ENCODE results near the gene ADAMTS15.

Gene ADAMTS15

DNA sequence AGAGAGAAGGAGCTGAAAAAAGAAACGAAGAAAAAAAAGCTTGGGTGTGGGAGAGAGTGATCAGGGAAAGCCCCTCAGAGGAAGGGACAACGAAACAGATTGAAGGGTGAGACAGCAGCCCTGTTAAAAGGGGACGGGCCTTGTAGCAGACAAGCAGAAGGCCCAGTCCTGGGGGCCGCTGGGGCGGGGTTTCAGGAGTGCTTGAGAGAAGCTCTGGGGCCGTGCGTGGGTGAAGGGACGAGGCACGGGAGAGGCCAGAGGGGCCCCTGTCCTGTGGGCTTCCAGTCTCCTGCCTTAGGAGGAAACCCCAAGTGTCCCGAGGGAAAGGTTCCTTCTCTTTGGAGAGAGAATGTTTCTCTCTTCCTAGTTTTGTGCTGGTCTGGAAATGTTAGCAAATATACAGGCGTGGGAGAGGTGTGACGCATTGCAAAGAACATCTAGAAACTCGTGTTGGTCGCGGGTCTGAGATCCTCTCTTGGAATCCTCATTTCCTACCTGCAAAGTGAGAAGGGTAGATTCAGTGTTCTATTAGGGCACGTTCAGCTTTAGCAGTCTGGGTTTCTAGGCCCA is 28.6 kb downstream of the ADAMTS15 start:
- DNase-seq (ENCODE audit: low read depth in 2 of 2) = no peak

DNA sequence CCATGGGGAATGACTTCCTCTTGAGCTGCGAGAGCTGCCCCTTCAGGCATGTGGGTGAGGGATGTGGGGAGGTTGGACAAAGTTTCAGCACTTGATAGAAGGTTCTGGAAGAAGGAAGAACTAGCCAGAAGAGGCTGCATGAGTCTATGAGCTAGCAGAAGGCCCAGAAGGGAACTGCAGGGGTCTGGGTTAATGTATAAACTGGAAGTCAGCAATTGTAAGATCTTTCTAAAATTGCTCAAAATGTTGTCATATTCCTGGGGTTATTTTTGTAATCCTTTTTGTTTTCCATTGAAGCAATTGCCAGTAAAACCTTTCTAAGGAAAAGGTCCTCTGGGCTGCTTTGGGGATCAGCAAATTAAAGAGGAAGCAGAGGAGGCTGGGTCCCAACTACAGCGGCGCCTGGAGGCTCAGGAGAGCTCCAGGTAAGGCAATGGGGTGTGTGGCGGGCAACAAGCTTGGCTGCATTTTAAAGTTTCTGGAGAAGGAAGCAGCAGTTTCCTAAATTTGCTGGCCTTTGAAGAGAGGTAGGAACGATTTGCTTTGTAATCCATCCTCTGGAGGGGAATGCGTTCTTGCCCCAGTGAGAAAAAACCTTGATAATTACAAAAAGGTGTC is 29.2 kb downstream of the ADAMTS15 start:
- DNase-seq (ENCODE audit: low read depth in 2 of 2) = no peak

DNA sequence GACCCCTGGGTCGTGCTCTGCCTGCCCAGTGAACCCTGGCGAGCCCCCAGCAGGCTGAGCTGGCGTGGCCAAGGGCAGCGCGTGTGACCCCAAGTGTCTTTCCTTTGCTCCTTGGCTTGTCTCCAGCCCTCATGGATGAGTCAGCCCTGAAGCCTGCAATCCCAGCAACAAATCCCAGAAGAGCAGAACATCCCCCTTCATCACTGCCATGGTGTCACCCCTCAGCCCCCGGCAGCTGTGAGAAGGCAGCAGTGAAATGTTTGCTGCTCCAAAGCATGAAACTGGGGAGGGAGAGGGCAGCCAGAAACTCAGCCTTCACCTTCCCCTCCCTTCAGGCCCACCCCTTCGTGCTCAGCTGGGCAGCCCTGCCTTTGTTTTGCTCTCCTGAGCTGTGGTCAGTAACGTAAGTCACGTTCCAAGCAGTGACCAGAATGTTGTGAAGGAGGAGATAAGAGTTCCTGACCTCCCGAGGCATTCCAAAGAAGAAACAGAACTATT is 29.8 kb downstream of the ADAMTS15 start:
- DNase-seq (ENCODE audit: low read depth in 2 of 2) = peak; percentile 70 to 73

DNA sequence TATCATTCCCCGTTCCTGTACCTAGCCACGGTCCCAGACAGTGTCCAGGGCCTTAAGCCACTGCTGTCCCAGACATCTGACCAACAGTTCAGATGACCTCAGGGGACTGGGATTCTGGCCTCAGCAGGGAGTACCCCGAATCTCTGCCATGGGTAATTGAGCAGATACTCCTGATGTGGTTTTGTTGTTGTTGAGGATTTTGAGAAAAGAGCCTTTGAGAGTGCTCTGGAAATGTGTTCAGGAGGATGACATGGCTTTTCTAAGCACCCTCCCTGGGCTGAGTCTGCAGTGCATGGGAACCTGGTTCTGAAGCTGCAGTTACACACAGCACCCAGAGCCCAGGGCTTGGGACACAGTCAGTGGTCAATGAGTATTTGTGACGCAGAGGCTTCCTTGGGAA is 30.4 kb downstream of the ADAMTS15 start:
- no peak for DNase-seq (ENCODE audit: low read depth in 2 of 2)

DNA sequence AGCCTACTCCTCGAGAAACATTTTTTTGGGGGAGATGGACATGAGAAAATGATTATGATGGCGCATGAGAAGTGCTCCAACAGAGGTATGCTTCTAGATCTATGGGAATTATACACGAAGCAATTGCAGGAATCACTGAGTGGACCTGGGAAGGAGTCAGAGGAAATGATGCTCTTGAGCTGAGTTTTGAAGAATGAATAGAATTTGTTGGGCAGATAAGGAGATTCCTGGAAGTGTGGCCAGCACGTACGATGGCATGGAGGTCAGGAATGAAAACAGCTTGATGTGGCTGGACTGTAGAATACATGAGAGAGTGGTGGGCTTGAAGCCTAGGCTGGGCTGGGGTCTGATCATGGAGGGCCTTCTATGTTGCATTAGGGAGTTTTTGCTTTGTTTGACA is 31.7 kb downstream of the ADAMTS15 start:
- no peak for DNase-seq (ENCODE audit: low read depth in 2 of 2)

DNA sequence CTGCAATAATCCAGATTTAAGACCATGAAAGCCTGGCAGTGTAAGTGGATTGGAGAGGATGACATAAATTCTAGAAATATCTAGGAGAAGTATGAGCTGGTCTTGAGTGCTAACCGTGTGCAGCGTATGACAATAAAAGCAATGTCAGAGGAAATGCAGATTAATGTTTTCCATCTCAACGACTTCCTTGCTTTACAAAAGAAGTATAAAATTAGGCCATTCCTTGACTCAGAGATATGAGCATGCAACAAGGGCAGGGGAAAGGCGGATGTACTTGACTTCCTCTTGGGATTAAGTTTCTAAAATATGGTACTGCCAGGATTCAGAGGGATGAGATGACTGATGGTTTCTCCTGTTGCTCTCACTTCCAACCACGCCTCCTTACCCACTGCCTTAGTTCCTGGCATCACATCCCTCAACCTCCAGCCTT is 32.3 kb downstream of the ADAMTS15 start:
- no peak for DNase-seq (ENCODE audit: low read depth in 2 of 2)

DNA sequence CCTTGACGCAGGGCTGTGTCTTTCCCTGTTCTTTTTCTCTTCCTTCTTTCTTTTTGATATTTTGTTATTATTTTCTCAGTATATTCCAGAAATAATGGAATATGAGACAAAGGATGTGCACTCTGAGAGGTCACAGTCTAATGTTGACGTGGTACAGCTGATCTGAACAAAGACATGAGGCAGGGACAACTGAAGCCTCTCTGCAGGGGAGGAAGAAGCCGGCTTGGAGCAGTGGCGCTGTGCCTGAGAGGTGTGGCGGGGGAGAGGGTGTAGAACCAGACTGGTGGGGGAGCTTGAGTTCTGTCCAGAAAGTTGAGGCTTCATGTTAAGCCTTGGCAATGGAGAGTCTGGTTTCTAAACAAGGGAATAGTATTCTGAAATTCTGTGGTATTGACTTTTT is 34.7 kb downstream of the ADAMTS15 start:
- no peak for DNase-seq (ENCODE audit: low read depth in 2 of 2)

DNA sequence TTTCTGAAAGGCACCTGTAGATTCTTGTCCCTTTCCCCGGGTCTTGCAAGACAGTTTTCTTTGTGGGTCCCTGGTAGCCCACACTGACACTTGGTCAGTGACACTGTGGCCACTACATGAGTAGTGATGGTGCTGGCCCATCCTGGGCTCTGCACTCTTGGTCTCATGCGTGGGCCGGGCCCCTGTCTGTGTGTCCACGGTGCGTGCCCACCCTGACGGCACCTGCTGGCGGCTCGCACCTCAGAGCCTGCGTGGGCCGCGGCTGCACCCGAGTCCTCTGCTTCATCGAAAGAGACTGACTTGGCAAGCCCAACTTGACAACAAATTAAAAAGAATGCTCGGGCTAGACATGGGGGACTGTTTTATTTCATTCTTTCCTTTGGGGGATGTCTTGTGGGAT is 37.5 kb downstream of the ADAMTS15 start:
- no peak for DNase-seq (ENCODE audit: low read depth in 2 of 2)

DNA sequence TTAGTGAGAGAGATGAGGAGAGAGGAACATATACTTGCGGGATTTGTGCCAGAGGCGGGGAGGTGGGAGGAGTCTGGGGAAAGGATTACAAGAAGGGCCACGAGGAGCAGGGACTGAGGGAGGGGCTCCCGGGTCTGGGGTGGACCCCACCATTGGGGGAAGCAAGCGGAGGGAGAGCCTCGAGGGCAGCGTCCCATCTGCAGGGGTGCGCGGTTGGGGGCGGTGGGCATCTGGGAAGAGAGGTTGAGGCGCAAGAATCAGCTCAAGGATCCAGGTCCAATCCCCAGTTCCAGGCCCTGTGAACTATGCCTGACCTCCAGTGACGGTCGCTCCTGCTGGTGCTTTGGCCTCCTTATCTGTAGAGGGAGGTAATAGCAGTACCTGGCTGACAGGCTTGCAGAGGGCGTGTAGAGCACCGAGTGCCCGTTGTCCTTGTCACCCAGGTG is 38.0 kb downstream of the ADAMTS15 start:
- DNase-seq (ENCODE audit: low read depth in 2 of 2) = no peak

DNA sequence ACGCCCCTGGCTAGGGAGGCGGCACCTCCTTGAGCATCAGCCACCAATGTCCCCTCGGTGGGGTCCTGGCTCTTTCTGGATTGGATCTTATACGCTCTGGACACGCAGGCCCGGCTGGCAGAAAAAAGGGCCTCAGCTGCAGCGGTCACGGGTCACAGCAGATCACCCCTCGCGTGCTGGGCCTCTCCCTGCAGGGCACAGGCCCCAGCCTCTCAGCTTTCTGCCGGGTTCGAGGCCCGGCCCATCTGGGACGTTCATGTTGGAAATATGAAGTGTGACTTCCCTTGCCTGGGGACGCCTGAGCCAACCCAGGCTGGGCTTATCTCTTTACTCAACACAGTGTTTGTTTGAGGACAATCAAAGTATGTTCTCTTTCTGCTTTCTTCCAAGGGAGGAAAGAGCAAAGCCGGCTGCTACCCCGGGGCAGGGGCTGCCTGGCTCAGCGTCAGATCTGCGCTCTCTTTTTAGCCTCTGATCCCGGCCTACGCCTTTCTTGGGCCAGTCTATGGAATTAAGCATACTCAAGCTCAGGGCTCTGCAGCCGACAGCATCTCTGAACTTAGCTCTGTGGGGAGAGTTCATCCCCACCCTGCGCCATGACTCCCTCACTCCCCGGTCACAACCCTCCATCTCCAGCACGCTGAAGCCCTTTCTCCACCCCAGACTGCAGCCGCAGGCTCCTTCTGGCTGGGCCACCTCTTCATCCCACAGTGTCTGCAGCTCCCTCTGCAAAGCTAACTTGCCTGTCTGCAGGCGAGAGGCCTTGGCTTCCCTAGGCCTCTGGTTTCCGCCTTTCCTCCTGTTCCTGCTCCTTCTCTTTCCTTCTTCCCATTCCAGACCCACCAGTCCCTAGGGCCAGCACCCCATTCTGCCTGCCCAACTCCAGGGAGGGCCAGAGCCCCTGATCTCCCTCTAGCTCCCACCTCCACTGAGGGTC is 38.8 kb downstream of the ADAMTS15 start:
- DNase-seq (ENCODE audit: low read depth in 2 of 2) = no peak

DNA sequence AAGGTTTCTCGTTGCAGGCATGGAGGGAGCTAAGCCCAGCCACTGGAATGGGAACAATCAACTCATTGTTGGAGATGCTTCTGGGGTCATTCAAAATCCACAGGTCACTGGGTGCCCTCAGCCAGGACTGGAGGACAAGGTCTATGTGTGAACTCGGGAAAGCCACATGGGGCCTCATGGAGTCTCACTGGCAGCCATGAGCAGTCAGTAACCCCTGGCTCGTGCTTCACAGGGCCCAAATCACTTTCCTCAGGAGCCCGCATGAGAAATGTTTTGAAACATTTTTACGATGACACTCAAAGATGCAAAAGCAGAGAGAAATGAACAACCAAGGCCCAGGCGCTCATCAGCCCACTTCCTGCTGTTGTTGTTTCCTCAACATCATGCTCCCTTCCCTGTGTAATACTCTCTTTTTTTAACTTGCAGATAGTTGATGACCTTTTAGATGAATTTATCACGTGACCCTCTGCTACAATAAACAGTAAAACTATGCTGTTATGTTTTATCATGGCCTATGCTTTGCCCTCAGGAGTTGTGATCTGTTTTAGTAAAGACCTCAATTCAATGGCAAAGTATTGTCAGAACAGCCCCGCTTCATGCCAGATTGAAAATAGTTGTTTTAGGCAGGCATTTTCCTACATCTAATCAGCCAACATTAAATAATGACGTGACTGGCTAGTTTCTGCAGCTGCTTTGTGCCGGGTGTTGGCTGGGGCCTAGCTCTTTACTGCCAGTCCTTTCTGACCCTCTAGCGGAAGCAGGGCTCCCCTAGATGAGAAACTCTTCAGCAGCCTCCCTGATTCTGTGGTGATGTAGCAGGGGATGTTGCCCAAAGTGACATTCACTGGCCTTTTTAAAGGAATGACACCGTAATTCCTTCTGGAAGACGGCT is 39.7 kb downstream of the ADAMTS15 start:
- no peak for DNase-seq (ENCODE audit: low read depth in 2 of 2)

DNA sequence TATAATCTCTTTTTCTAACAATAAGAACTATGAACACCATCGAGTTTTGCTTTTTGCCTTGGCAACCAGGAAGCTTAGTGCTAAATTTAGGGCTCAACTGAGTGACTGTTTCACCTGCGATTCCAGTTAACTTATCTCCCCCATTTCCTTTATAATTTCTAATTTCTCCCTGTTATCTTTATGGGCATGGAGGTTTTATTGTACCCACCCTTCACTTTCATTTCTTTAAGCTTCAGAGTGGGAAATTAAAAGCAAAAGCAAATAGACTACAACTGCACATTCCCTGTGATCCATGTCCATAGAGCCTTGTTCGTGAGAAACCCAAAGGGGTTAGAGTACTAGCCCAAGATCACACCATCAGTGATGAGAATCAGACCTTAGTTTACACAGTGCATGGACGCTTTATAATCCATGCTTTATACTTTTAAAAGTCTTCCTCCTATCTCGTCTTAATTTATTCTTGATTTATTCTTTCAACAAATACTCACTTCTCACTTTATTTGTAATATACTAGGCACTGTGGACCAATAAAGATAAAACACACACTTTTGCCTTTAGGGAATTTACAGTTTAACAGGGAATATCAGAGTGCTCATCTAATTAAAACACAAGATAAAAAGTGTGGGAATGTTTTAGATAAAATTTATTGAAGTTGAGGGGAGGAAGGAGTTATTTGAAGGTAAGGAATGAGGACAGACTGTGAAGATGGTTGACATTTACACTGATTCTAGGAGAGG is 40.6 kb downstream of the ADAMTS15 start:
- DNase-seq (ENCODE audit: low read depth in 2 of 2) = no peak

DNA sequence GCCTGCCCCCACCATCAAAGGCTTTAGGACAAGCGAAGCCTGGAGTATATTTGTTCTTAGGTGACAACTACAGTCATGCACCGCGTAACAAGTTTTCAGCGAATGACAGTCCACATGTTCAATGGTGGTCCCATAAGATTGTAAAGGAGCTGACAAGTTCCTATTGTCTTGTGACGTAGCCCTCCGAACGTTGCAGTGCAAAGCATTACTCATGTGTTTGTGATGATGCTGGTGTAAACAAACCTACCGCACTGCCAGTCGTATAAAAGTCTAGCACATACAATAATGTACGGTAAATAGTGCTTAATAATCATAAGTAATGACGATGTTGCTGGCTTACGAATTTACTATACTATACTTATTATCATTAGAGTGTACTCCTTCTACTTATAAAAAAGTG is 41.3 kb downstream of the ADAMTS15 start:
- no peak for DNase-seq (ENCODE audit: low read depth in 2 of 2)

DNA sequence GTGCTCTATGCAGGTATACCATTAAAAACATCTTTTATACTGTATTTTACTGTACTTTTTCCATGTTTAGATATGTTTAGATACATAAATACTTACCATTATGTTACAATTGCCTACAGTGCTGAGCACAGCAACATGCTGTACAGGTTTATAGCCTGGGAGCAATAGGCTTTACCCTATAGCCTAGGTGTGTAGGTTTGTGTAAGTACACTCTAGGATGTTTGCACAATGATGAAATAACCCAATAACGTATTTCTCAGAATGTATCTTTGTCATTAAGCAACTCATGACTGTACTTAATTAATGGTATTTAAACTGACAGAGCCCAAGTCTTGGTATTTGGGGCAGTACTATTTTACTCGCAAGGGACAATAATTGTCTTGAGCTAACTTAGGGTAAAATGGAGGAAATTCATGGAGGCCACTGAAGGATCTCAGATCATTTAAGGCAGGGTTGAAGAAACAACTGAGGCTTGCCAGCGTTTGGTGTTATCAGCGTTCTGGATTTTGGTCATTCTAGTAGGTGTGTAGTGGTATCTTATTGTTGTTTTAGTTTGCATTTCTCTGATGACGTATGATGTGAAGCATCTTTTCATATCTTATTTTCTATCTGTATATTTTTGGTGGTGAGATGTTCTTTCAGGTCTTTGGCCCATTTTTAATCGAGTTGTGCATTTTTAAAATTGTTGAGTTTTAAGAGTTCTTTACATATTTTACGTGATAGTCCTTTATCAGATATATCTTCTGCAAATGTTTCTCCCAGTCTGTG is 42.4 kb downstream of the ADAMTS15 start:
- no peak for DNase-seq (ENCODE audit: low read depth in 2 of 2)

DNA sequence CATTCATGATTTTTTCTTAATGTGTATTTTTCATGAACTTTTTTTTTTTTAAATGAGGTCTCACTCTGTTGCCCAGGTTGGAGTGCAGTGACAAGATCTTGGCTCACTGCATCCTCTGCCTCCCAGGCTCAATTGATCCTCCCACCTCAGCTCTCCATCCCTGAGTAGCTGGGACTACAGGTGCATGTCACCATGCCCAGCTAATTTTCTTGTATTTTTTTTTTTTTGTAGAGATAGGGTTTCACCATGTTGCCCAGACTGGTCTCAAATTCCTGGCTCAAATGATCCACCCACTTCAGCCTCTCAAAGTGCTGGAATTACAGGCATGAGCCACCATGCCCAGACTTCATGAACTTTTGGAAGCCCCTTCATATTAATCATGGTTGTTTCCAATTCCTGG is 49.7 kb downstream of the ADAMTS15 start:
- DNase-seq (ENCODE audit: low read depth in 2 of 2) = no peak

DNA sequence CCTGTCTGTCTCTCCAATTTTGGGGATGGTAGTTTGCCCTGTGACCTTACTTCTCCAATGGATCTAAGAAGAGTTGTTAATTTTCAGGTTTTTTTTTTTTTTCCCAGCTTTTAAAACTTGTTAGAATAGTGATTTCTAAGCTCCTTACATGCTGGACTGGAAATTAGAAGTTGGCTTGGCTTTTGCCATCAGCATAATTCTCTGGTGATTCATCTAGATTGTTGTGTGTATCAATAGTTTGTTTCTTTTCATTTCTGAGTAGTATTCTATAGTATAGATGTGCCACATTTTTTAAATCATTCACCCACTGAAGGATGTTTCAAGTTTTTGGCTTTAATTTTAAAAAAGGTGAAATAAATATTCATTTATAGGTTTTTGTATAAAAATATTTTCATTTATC is 51.4 kb downstream of the ADAMTS15 start:
- DNase-seq (ENCODE audit: low read depth in 2 of 2) = no peak

DNA sequence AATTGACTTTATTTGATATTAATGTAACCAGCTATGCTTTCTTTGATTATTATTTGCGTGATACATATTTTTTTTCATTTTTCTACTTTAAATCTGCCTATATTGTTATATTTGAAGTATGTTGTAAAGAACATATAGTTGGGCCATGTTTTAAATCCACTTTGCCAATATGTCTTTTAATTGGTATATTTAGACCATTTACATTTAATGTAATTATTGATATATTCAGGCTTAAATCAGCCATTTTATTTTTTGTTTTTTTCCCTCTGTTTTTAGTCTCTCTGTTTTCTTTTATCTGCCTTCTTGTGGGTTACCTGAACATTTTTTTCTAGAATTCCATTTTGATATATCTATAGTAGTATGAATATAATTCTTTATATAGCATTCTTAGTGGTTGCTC is 55.9 kb downstream of the ADAMTS15 start:
- no peak for DNase-seq (ENCODE audit: low read depth in 2 of 2)

DNA sequence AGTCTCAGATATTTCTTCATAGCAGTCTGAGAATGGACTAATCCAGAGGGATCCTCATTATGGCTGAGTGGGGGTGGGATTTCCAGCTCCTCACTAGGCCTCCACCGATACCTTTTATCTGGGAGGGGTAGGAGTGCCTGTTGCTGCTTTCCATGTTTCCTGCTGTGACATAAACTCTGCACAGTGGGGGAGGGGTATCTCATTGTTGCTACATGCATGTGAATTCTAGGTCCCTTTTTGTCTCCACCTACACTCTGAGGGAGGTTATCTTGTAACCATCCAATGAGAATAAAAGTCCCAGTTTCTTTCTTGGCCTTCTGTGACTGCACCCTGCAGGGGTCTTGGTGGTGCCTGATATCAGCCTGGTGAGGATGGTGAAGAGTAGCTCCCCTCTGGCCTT is 60.5 kb downstream of the ADAMTS15 start:
- DNase-seq (ENCODE audit: low read depth in 2 of 2) = no peak

DNA sequence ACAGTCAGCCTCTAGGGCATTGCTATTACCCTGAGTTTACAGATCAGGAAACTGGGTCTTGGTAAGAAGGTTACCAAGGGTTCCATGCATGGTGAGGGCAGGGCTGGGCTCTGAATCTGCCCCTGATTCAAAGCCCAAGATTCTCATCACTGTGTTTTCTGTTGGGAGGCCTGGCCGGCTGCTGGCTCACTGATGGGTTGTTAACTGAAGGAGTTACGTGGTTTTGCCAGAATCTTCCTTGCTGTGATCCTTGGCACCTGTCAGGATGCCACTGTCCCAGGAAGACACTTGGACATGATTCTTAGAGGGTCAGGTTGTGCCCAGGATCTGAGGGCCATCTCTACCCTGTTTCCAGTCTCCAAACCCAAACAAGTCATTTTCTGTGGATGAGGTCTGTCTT is 61.5 kb downstream of the ADAMTS15 start:
- no peak for DNase-seq (ENCODE audit: low read depth in 2 of 2)

DNA sequence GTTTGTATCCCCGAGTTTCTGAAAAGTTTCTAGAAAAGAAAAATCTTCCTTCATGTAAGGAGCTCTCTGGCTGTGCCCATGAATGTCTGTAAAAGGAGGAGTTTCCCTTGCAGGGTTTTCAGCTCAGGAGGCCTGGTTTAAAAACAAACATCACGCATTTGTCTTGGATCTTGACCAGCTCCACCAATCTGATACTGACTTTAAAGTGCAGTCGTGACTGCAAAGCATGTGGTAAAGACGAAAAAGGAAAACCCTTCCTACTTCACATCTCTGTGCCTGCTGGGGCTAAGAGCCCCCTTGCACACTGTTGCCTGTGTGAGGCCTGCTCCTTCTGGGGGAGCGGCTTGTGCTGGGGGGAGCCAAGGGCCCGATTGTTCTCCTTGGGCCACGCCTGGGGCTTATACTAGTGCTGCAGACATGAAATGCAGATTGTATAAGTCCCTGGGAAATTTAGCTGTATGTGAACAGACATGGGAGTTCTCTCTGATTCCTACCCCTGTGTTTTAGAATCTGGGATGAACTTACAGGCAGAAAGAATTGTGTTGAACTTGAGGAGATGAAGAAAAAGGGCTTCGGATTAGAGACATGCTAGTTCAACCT is 62.1 kb downstream of the ADAMTS15 start:
- no peak for DNase-seq (ENCODE audit: low read depth in 2 of 2)
